Loucy (cell line): ENCODE data around the gene PILRA.
"Not testable (repeated sequence)": the region's sequence is repeated elsewhere in the genome, so short reads cannot be mapped to it uniquely, and the experiment has no call there.

Experiments used
- EZH2phosphoT487 ChIP-seq: fragments of 200-600 bp; IDR thresholded peaks from 2 replicates; pipeline ENCODE4 v1.6.1; 2018; ENCODE audit warnings: antibody characterized with exemption, mild to moderate bottlenecking, moderate library complexity, borderline replicate concordance
- TF ChIP-seq, protein P1 (sequence below): fragments of 200-600 bp; sonication (generic); conservative IDR thresholded peaks from 2 replicates; pipeline ENCODE4 v1.5.1; 2014; ENCODE audit warnings: mild to moderate bottlenecking, antibody characterized with exemption, low read length

DNA sequence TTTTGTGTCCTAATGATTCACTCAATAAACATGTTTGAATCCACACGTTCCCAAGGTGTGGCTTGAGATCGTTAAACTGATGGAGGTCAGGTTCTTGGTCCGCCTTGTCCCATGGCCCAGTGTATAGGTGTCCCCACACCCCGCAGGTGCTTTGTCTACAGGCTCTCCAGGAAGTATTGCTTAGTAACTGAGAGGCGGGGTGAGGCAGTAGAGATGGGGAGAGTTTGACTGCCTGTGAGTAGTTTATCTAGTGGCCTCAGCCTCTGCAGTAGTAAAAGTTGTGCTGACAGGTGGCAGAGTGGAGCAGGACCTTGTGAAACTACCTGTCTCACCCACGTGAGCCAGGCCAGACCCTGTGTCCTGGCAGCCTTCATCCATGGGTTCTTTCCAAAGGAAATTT, 32.0 kb upstream of the PILRA start:
- TF ChIP-seq, protein P1, sequence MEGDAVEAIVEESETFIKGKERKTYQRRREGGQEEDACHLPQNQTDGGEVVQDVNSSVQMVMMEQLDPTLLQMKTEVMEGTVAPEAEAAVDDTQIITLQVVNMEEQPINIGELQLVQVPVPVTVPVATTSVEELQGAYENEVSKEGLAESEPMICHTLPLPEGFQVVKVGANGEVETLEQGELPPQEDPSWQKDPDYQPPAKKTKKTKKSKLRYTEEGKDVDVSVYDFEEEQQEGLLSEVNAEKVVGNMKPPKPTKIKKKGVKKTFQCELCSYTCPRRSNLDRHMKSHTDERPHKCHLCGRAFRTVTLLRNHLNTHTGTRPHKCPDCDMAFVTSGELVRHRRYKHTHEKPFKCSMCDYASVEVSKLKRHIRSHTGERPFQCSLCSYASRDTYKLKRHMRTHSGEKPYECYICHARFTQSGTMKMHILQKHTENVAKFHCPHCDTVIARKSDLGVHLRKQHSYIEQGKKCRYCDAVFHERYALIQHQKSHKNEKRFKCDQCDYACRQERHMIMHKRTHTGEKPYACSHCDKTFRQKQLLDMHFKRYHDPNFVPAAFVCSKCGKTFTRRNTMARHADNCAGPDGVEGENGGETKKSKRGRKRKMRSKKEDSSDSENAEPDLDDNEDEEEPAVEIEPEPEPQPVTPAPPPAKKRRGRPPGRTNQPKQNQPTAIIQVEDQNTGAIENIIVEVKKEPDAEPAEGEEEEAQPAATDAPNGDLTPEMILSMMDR: not testable (repeated sequence)
- not testable (repeated sequence) for TF ChIP-seq EZH2phosphoT487
